GM18909 (cell line): ENCODE results near the gene CEP57L1.
"Not testable (repeated sequence)": the region's sequence is repeated elsewhere in the genome, so short reads cannot be mapped to it uniquely, and the experiment has no call there.

Experiments used
- ATAC-seq: cut with Tn5 transposase; IDR thresholded peaks from one replicate; pipeline ENCODE4 v1.9.1; 2021; ENCODE audit warnings: mild to moderate bottlenecking; ENCODE audit not compliant: unreplicated experiment, poor library complexity

CEP57L1 gene

GRCh38 chr6:109073344-109074132 is 21.8 kb upstream of the CEP57L1 start:
- ATAC-seq = no peak

- ATAC-seq = no peak
Measured at GRCh38 chr6:109074133-109074415, 21.2 kb upstream of the CEP57L1 start.

GRCh38 chr6:109075934-109076333 is 19.4 kb upstream of the CEP57L1 start:
- no peak for ATAC-seq

GRCh38 chr6:109076377-109076776 is 18.9 kb upstream of the CEP57L1 start:
- ATAC-seq = no peak

GRCh38 chr6:109079981-109080380 is 15.3 kb upstream of the CEP57L1 start:
- no peak for ATAC-seq

GRCh38 chr6:109081026-109081425 is 14.3 kb upstream of the CEP57L1 start:
- no peak for ATAC-seq

GRCh38 chr6:109081516-109082187 is 13.7 kb upstream of the CEP57L1 start:
- ATAC-seq = no peak

- ATAC-seq = no peak
Measured at GRCh38 chr6:109082188-109082577, 13.1 kb upstream of the CEP57L1 start.

GRCh38 chr6:109083657-109084056 is 11.7 kb upstream of the CEP57L1 start:
- no peak for ATAC-seq

GRCh38 chr6:109084146-109084545 is 11.2 kb upstream of the CEP57L1 start:
- ATAC-seq = not testable (repeated sequence)

GRCh38 chr6:109087661-109088264 is 7.5 kb upstream of the CEP57L1 start:
- ATAC-seq = no peak

- no peak for ATAC-seq
Measured at GRCh38 chr6:109088995-109089394, 6.3 kb upstream of the CEP57L1 start.

GRCh38 chr6:109091314-109092024 is 3.8 kb upstream of the CEP57L1 start:
- ATAC-seq = no peak

- ATAC-seq = no peak
Measured at GRCh38 chr6:109092074-109092473, 3.2 kb upstream of the CEP57L1 start.

- no peak for ATAC-seq
Measured at GRCh38 chr6:109093732-109094415, 1.4 kb upstream of the CEP57L1 start.

- ATAC-seq = peak; percentile 68
Measured at GRCh38 chr6:109094416-109095035, 781 bp upstream of the CEP57L1 start, which contains the start of gene SESN1. Gene SESN1, minus strand, starts transcription at chr6:109094846. Its CDS starts 773 bp downstream, at chr6:109094073.

GRCh38 chr6:109095835-109096084 is 453 bp downstream of the CEP57L1 start:
- no peak for ATAC-seq

GRCh38 chr6:109096208-109096607 is 901 bp downstream of the CEP57L1 start:
- no peak for ATAC-seq

- ATAC-seq = no peak
Measured at GRCh38 chr6:109097661-109098060, 2.4 kb downstream of the CEP57L1 start.

- ATAC-seq = no peak
Measured at GRCh38 chr6:109102762-109103161, 7.5 kb downstream of the CEP57L1 start.
